GM21825 (cell line): ENCODE data around the gene FTCD.

Experiments used
- ATAC-seq: cut with Tn5 transposase; IDR thresholded peaks from one replicate; pipeline ENCODE4 v1.9.1; 2021; ENCODE audit warnings: mild to moderate bottlenecking, moderate library complexity; ENCODE audit not compliant: unreplicated experiment

FTCD gene

GRCh38 chr21:46095083-46095719 lies 60.2 kb downstream of the FTCD start:
- ATAC-seq = no peak

GRCh38 chr21:46094401-46095082 lies 60.8 kb downstream of the FTCD start:
- ATAC-seq = no peak

GRCh38 chr21:46093668-46094400 lies 61.5 kb downstream of the FTCD start:
- ATAC-seq = no peak

- ATAC-seq = no peak
Observed at GRCh38 chr21:46092811-46093667, 62.3 kb downstream of the FTCD start.

- ATAC-seq = no peak
Observed at GRCh38 chr21:46092026-46092764, 63.2 kb downstream of the FTCD start.

- no peak for ATAC-seq
Observed at GRCh38 chr21:46091631-46092025, 63.8 kb downstream of the FTCD start.

- no peak for ATAC-seq
Observed at GRCh38 chr21:46091118-46091517, 64.3 kb downstream of the FTCD start.

GRCh38 chr21:46089285-46089684 lies 66.1 kb downstream of the FTCD start:
- ATAC-seq = no peak

GRCh38 chr21:46088189-46088588 lies 67.2 kb downstream of the FTCD start:
- ATAC-seq = no peak

GRCh38 chr21:46087641-46088040 lies 67.7 kb downstream of the FTCD start:
- ATAC-seq = no peak
